Erythroblast (primary cell): ENCODE data around the gene RNU1-3.
"Not testable (repeated sequence)": the region's sequence is repeated elsewhere in the genome, so short reads cannot be mapped to it uniquely, and the experiment has no call there.

ENCODE experiments used
- DNase-seq, 2 experiments: peaks; one replicate each; lab custom pipeline; 2025; lab: John Stamatoyannopoulos, UW
- GATA1 ChIP-seq: IDR thresholded peaks from 2 replicates; pipeline ENCODE4 v1.6.1; 2011; ENCODE audit warnings: low read depth, mild to moderate bottlenecking, control low read depth, low read length, moderate library complexity
- POLR2A ChIP-seq: IDR thresholded peaks from 2 replicates; pipeline ENCODE4 v1.6.1; 2011; ENCODE audit warnings: mild to moderate bottlenecking, low read length

Gene RNU1-3

DNA sequence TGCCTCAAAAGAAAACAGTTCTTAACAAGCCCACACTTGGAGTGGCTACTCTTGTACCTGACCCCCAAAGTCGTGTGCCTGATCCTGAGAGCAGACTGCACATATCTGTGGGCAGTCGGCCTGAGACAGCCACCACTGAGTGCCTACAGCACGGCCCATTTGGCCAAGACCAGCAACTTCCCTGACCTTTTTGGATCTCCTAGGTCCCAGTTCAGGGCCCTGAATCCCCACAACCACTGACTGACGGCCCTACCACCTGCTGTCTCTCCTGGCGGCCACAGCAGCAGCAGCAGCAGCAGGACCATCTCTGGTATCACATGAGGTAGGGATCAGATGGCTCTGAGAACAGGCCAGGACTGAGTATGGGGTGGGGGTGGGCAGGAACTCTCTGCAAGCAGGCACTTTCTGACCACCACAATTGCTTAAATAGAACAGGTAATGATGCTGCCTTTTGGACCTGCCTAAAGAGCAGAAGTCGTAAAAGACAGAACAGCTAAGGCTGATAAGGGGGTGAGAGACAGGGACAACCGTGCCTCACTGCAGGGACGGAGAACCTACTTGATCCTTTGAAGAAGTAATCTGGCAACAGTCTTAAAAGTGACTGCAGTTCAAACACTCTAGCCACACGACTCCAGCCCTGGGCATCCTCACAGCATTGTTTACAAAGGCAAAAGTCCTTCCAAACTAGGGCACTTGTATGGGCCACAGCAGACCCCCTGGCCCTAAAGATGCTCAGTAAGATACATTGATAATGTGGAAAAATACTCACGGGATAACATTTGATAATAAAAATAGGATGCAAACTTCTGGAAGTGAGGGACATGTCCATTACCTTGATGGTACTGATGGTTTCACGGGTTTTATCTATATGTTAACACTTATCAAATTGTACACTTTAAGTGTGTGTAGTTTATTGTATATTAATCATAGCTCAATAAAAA is 27.4 kb downstream of the RNU1-3 start:
- DNase-seq = not testable (repeated sequence)

DNA sequence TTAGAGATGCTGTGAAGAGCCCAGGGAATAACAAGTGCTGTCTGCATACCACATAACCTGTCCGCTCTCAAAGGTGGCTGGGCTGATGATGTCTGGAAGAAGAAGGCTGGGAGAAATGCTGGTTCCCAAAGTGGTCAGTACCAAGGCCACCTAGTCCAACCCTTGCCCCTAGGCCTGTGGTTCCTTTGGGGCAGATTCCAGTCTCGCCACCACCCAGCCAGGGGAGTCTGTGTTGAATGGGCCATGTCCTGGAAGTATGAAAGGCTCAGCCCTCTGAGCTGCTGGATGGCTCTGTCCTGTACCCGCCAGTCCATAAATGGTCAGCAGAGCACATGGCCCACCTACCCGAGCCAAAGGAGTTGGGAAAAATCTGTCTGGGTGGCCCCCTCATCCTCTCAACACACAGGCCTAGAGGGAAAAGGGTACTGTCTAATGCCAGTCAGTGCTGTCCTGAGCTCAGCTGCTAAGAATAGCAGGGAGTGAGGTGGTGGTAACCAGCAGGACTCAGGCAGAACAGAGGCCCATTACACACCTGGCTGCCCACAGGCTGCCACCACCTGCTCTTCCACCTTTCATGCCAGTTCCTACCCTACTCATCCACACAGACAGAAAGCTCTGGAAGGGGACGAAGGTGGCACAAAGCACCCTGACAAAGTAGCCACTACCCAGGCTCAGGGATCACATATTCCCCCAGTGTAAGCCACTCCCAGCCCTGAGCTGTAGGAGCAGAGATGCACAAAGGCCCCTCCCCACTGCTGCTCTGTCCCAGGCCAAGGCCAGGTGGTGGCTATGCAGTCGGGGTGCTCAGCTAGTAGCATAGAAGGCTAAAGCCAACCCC is 28.6 kb downstream of the RNU1-3 start:
- DNase-seq = not testable (repeated sequence)

DNA sequence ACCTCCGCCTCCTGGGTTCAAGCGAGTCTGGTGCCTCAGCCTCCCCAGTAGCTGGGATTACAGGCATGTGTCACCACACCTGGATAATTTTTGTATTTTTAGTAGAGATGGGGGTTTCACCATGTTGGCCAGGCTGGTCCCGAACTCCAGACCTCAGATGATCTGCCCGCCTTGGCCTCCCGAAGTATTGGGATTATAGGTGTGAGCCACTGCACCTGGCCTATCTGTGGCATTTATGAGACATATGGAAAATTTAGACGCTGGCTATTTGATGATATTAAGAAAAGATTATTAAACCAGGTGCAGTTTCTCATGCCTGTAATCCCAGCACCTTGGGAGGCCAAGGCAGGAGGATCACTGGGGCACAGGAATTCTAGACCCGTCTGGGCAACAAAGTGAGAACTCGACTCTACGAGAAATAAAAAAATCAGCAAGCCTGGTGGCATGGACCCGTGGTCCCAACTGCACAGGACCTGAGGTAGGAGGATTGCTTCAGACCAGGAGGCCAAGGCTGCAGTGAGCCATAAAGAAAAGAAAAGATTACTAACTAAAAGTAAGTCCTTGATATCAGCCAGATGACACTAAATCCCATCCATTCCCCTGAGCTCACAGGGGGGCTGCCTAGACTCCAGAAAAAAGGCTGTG is 30.1 kb downstream of the RNU1-3 start:
- DNase-seq = not testable (repeated sequence)

DNA sequence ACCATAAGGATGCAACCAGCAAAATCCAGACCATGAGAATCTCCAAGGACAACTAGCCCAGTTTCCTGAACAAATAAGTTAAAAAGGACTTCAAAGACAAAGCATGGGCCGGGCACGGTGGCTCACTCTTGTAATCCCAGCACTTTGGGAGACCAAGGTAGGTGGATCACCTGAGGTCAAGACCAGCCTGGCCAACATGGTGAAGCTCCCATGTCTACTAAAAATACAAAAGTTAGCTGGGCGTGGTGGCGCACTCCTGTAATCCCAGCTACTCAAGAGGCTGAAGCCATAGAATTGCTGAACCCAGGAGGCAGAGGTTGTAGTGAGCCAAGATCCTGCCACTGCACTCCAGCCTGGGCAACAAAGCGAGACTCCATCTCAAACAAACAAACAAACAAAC is 30.8 kb downstream of the RNU1-3 start:
- not testable (repeated sequence) for DNase-seq

DNA sequence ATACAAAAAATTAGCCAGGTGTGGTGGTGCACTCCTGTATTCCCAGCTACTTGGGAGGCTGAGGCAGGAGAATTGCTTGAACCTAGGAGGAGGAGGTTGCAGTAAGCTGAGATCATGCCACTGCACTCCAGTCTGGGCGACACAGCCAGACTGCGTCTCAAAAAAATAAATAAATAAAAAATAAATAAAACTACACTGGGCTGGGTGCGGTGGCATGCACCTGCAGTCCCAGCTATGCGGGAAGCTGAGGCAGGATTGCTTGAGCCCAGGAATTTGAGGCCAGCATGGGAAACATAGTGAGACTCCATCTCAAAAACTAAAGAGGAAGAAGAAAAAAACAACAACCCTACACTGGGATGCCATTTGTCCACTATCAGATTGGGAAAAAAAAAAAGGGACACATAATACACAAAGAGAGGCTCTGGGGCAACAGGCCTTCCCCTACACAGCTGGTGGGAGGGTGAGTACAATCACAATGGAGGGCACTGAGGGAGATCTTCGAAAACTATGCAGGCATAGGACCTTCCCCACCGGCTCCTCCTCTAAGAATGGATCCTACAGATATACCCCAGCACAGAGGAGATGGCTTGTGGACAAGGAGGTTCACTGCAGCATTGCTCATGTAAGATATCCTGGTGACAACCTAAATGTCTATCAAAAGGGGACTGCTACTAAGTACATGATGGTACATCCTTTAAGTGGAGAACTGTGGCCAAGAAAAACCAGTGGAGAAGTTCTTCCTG is 33.0 kb downstream of the RNU1-3 start:
- DNase-seq = not testable (repeated sequence)

DNA sequence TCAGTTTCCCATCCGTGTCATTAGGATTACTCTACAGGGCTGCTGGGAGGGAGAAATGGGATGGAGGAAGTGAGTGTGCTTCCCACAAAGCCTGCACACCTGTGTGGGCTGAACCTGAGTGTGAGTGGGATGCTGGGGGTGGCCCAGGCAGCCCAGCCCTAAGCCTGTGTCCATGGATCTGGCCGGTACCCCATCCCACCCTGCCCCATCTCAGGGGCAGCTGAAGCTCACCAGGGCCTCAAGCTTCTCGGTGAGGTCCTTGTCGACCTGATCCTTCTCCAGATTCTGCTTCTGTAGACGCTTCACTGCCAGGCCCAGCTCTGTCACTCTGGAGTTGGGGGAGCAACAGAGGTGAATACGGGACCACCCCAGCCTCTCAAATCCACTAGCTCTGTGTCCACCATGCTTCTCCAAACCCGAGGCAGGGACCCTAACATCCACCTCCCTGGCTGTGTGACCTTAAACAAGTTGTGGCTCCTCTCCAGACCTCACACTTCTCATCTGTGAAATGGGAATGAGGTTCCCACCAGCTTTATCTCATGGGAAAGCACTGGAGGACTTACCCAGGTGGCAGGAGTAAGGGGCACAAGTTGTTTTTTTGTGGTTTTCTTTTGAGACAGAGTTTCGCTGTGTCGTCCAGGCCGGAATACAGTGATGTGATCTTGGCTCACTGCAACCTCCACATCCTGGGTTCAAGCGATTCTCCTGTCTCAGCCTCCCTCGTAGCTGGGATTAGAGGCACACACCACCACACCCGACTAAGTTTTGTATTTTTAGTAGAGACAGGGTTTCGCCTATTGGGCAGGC is 34.5 kb downstream of the RNU1-3 start:
- DNase-seq = not testable (repeated sequence)

DNA sequence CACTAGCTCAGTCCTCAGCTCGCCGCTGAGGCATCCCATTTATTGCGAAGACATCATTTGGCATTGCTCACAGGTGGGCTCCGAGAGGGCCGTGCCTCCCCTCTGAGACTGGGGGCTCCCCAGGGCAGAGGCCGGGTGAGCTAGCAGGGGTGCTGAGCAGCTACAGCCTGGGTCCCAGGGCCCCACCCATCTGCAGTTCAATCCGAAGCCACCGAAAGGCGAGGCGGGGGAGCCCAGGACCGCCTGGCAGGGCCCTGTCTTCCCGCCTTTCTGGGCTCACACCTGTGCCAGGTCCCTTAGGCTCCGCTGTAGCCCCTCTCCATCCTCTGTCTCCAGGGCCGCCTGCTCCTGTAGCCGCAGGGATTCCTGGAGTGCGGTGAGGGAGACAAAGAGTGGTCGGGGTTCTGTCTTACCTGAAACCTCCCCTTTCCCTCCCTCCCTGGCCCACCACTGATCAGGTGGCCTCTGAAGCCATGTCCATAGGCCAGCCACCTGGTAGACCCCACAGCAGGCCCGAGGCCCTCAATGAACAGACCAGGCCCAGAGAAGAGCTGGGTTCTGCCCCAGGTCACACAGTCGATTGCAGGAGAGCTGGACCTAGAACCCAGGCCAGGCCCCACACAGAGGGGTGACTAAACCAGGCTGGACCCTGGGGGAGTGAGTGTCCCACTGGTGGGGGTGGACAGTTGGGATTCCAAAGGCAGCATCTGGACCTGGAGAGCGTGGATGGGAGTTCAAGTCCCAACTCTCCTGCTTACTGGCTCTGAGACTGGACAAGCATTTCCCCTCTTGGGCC is 35.3 kb downstream of the RNU1-3 start:
- no peak for TF ChIP-seq GATA1
- no peak for DNase-seq

DNA sequence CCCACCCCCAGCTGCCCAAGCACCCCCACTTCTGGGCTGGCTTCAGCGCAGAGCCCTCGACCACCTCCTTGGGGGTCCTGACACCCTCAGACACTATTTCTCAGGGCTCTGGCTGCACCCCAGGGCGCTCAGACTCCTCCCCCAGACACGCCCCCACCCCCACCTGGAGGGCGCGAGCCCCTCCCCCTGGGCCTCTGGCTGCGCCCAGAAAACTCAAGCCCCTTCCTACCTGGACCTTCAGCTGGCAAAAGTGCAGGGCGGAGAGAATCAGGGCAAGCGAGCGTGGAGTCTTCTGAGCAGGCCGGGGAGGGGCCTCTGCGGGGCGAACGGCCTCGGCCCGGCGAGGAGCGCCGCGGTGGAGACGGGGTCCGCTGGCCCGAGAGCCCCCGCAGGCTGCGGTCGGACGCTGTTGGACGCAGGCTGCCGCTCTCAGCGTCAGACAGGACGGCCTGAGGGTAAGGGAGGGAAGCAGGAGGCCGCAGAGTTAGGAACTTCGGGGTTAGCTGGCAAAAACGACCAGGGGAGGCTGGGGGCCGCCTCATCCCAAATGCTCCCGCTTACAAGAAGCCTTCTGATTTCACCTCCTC is 36.0 kb downstream of the RNU1-3 start:
- no peak for TF ChIP-seq GATA1
- DNase-seq = no peak

DNA sequence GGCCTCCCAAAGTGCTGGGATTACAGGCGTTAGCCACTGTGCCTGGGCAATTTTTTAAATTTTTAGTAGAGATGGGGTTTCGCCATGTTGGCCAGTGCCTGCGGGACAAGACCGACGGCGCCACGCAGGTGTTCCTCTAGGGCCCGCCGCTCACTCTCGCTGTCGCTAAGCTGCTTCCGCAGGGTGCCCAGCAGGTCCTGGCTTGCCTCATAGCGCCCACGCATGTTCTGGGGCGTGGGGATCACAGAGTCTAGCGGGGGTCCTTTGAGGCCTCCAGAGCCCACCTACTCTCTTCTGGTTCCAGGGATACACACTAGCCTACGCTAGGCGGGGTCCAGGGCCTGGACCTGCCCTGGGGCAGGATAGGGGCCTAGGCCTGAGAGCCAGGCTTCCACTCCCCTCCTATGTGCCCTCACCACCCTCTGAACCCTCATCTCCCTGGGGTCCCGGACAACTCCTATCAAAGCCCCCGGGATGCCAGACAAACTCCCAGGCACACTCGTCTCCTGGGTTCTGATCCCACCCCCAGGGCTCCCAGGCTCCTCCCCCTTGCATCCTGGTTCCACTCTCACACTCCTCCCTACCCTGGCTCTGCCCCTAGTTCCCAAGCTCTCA is 36.7 kb downstream of the RNU1-3 start:
- DNase-seq = not testable (repeated sequence)

DNA sequence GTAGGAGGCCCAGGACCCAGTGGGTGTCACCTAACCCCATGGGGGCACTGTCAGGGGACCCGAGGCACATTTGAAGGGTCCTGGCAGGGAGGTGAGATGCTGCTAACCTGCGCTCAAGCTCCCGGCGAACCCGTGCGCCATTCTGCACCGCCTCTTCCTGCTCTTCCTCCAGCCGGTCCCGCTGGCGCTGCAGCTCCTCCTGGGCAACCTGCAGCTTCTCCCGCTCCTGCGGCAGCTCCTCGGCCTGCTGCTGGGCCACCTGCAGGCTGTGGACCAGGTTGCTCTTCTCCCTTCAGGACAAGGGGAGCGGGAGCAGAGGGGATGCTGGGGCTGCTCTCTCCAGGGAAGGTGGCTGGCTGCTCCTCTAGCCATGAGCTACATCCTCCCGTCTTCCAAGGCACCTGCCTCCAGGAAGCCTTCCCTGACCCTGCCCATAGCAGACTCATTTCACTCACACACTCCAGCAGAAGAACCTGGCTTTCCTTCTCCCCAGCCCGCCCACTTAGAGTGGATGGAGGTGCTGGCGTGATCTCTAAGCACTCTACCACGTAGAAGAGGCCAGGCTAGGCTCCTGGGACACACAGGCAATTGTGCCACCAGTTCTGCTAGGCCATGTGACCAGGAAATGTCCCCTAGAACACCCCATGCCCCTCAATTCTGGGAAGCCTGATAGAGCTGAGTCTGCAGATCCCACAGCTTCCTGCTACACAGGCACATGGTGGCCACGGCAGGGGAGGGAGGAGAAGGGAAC is 38.2 kb downstream of the RNU1-3 start:
- DNase-seq = no peak
- no peak for TF ChIP-seq GATA1
- TF ChIP-seq POLR2A = no peak

DNA sequence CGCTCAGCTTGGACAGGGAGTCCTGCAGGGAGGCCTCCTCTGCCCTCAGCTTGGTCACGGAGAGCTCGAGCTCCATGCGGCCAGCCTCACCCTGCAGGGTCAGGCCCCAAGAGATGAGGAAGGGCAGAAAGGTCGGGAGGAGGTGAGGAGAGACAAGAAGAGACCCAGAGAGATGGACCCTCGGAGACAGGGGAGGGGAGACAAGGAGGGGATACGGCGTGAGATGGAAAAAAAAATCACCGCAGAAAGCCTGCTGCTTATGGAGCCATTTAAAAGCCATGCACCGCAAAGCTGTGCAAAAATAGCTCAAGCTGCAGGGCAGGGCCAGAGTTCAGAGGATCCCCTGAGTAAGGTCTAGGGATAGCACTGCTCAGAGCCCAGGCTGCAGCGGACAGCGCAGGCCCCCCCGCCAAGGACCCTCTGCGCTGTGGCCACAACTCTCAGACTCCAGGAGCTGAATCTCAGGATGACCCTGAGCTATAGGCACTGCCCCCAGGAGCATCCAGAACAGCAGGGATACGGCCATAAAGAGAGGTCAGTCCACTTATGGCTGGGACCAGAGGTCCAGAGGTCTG is 40.3 kb downstream of the RNU1-3 start:
- not testable (repeated sequence) for DNase-seq
